Esophagus squamous epithelium (tissue), 5 donors: ENCODE data around the gene GUCY1A1. TPM values are rescaled to one million over a fixed set of nuclear protein-coding genes. Genes with fewer than 3 reads are reported as not detected.

Experiments
- DNase-seq: peaks from one replicate; lab custom pipeline; 2025; lab: John Stamatoyannopoulos, UW
- H3K27ac ChIP-seq, 4 donors: fragments of 200-600 bp; sonication (generic); one replicate each; pipeline ENCODE4 v1.5.1; 2016 to 2019; ENCODE audit warnings: mild to moderate bottlenecking in 1 of 4
- H3K27me3 ChIP-seq, 4 donors: fragments of 200-600 bp; sonication (generic); 1 replicate in 3 of 4; 2 replicates in 1 of 4; pipeline versions ENCODE4 v1.5.1 to v1.6.0; 2017 to 2021; ENCODE audit warnings: antibody characterized with exemption in 1 of 4
- H3K36me3 ChIP-seq, 3 donors: fragments of 200-600 bp; sonication (generic); one replicate each; pipeline ENCODE4 v1.5.1; 2016 to 2019
- H3K4me1 ChIP-seq, 3 donors: fragments of 200-600 bp; sonication (generic); one replicate each; pipeline ENCODE4 v1.5.1; 2017 to 2019
- H3K4me3 ChIP-seq, 4 donors: fragments of 200-600 bp; sonication (generic); 1 replicate in 3 of 4; 2 replicates in 1 of 4; pipeline ENCODE4 v1.5.1; 2016 to 2019; ENCODE audit warnings: mild to moderate bottlenecking in 2 of 4, moderate library complexity in 1 of 4
- H3K9me3 ChIP-seq, 3 donors: fragments of 200-600 bp; sonication (generic); one replicate each; pipeline ENCODE4 v1.5.1; 2016 to 2019
- POLR2A ChIP-seq, 4 donors: fragments of 450-650 bp; IDR thresholded peaks; one replicate each; pipeline ENCODE4 v1.6.1; 2017; ENCODE audit warnings: antibody characterized with exemption in 4 of 4, mild to moderate bottlenecking in 4 of 4, moderate library complexity in 3 of 4
- WGBS, 2 donors: methylation state at CpG; one replicate each; pipeline ENCODE4 v1.1.5; 2018; 5-methylcytosine and 5-hydroxymethylcytosine counted together
- intact Hi-C: fragments of 100-400 bp; cut with DNase I; formaldehyde crosslinking; loops from one replicate; pipeline ENCODE4 v1.15.0; 2022
- total RNA-seq, 4 donors: library from RNA; depleted of rRNA; stranded (reverse); fragments of >200 nt; gene quantifications; one replicate each; pipeline ENCODE4 v1.1.0, GENCODE V29; 2016
- TF ChIP-seq, protein P1 (sequence below), 6 experiments: fragments of 450-650 bp in 4 of 6; fragments of 200-600 bp in 2 of 6; sonication (generic) in 2 of 6; IDR thresholded peaks; one replicate each; pipeline ENCODE4 v1.5.1; 2016 to 2019; ENCODE audit warnings: antibody characterized with exemption in 6 of 6, mild to moderate bottlenecking in 4 of 6, moderate library complexity in 4 of 6
- donor health status: DM: yes; HTN: yes; CAD: no.

GUCY1A1 gene
- total RNA-seq, 4 donors from 2014 or later = 0.45 to 8.6 (median 5.1) TPM

GRCh38 chr4:155701827-155702226 lies 35.2 kb downstream of the GUCY1A1 start:
- no peaks in the 10 kb centered on the region for H3K27me3 ChIP-seq
- no peaks in the 10 kb centered on the region for H3K36me3 ChIP-seq
- no peak for DNase-seq
- no peaks in the 10 kb centered on the region for H3K9me3 ChIP-seq
- no peaks in the 10 kb centered on the region for H3K4me1 ChIP-seq
- no peak overlapping the region for H3K27ac ChIP-seq
- TF ChIP-seq POLR2A (IDR thresholded peaks at IDR 0.05) = no peak
- TF ChIP-seq, protein P1, sequence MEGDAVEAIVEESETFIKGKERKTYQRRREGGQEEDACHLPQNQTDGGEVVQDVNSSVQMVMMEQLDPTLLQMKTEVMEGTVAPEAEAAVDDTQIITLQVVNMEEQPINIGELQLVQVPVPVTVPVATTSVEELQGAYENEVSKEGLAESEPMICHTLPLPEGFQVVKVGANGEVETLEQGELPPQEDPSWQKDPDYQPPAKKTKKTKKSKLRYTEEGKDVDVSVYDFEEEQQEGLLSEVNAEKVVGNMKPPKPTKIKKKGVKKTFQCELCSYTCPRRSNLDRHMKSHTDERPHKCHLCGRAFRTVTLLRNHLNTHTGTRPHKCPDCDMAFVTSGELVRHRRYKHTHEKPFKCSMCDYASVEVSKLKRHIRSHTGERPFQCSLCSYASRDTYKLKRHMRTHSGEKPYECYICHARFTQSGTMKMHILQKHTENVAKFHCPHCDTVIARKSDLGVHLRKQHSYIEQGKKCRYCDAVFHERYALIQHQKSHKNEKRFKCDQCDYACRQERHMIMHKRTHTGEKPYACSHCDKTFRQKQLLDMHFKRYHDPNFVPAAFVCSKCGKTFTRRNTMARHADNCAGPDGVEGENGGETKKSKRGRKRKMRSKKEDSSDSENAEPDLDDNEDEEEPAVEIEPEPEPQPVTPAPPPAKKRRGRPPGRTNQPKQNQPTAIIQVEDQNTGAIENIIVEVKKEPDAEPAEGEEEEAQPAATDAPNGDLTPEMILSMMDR (IDR thresholded peaks at IDR 0.05) = no peak
- intact Hi-C loops = no loop called here
- no peak overlapping the region for H3K4me3 ChIP-seq
- WGBS, 2 donors = 78 to 80% methylated on average over 2 of the region's 2 CpGs

GRCh38 chr4:155703486-155704247 lies 37.0 kb downstream of the GUCY1A1 start:
- Histone ChIP-seq H3K27me3 (no peaks in the 10 kb centered on the region), H3K4me3 (no peak overlapping the region), H3K9me3 (no peaks in the 10 kb centered on the region), H3K36me3 (no peaks in the 10 kb centered on the region), H3K27ac (no peak overlapping the region), H3K4me1 (no peaks in the 10 kb centered on the region)
- no peak for TF ChIP-seq POLR2A (IDR thresholded peaks at IDR 0.05)
- TF ChIP-seq, protein P1 (IDR thresholded peaks at IDR 0.05) = no peak
- WGBS, 2 donors = 78 to 79% methylated on average over 5 of the region's 5 CpGs
- intact Hi-C loops = no loop called here
- no peak for DNase-seq

GRCh38 chr4:155704841-155705404 lies 38.3 kb downstream of the GUCY1A1 start:
- no peak overlapping the region for H3K27ac ChIP-seq
- intact Hi-C loops = no loop called here
- 86 to 93% methylated on average over 8 to 12 of the region's 12 CpGs for WGBS, 2 donors

DNA sequence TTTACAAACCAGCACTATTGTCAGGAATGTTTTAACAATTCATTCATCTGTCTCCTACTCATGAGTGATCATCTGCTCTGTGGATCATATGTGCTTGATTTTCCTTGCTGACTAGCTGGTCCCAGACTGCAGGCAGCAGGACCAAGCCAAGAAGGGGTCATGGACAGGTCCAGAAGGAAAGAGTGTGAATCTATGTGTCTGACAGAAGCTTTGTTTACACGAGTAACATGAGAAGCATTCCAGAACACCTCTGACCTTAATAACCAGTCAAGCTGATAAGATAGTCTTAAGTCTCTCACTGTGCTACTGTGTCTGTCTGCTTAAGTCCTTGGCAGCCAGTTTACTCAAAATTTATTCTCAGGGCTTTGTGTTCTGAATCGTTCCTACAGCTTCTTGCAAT lies 39.0 kb downstream of the GUCY1A1 start:
- no peak overlapping the region for H3K27ac ChIP-seq
- H3K9me3 ChIP-seq = no peaks in the 10 kb centered on the region
- no peak for TF ChIP-seq POLR2A (IDR thresholded peaks at IDR 0.05)
- TF ChIP-seq, protein P1 (IDR thresholded peaks at IDR 0.05) = no peak
- H3K27me3 ChIP-seq = no peaks in the 10 kb centered on the region
- intact Hi-C loops = no loop called here
- DNase-seq = no peak
- WGBS, 2 donors = 26 to 43% methylated on average over 2 of the region's 2 CpGs
- H3K4me3 ChIP-seq = no peak overlapping the region
- no peaks in the 10 kb centered on the region for H3K36me3 ChIP-seq
- H3K4me1 ChIP-seq = no peaks in the 10 kb centered on the region

More at GRCh38 chr4:155704841-155705404, 38.3 kb downstream of the GUCY1A1 start:
- Histone ChIP-seq H3K9me3 (no peaks in the 10 kb centered on the region), H3K36me3 (no peaks in the 10 kb centered on the region), H3K27me3 (no peaks in the 10 kb centered on the region), H3K4me1 (no peaks in the 10 kb centered on the region), H3K4me3 (no peak overlapping the region)
- DNase-seq = no peak
- no peak for TF ChIP-seq POLR2A (IDR thresholded peaks at IDR 0.05)
- TF ChIP-seq, protein P1 (IDR thresholded peaks at IDR 0.05) = no peak

DNA sequence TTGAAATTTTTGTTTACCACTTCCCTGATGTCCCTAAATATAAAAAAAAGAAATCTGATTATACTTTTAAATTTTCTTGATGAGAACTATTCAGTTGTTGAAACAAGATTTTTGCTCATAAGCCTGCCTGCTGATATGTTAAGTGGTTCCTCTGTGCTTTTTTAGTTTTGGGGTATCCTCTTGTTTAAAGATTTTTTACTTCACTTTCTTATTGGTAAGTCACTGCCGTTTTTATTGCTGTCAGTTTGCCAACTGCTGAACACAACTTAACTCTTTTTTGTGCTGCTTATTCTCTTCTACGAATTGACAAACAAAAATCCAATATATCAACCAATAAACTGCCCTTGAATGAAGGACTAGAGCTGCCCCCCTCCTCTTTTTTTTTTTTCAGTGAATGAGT lies 39.5 kb downstream of the GUCY1A1 start:
- no peaks in the 10 kb centered on the region for H3K9me3 ChIP-seq
- H3K4me1 ChIP-seq = no peaks in the 10 kb centered on the region
- 32 to 36% methylated on average over 2 of the region's 2 CpGs for WGBS, 2 donors
- no peaks in the 10 kb centered on the region for H3K27me3 ChIP-seq
- no peak overlapping the region for H3K27ac ChIP-seq
- intact Hi-C loops = no loop called here
- H3K4me3 ChIP-seq = no peak overlapping the region
- no peak for TF ChIP-seq POLR2A (IDR thresholded peaks at IDR 0.05)
- TF ChIP-seq, protein P1 (IDR thresholded peaks at IDR 0.05) = no peak
- no peaks in the 10 kb centered on the region for H3K36me3 ChIP-seq
- no peak for DNase-seq
